Stomach (tissue), 19 donors: ENCODE results near the gene GABRB1. TPM values are rescaled to one million over a fixed set of nuclear protein-coding genes. Genes with fewer than 3 reads are reported as not detected.

Source experiments
- DNase-seq, 2 donors: peaks; one replicate each; pipeline versions ENCODE4 v3.0.0 to v3.0.0-alpha.2; 2013 to 2019
- H3K27ac ChIP-seq, 5 donors: fragments of 200-600 bp in 4 of 5; sonication (generic) in 4 of 5; one replicate each; pipeline ENCODE4 v1.5.1; 2013 to 2019; ENCODE audit warnings: mild to moderate bottlenecking in 1 of 5, moderate library complexity in 1 of 5
- H3K27me3 ChIP-seq, 3 donors: fragments of 200-600 bp; sonication (generic); one replicate each; pipeline ENCODE4 v1.5.1; 2017 to 2019; ENCODE audit warnings: mixed run types in 1 of 3
- H3K36me3 ChIP-seq, 4 donors: fragments of 200-600 bp; sonication (generic); 1 replicate in 3 of 4; 2 replicates in 1 of 4; pipeline ENCODE4 v1.5.1; 2016 to 2019
- H3K4me1 ChIP-seq, 4 donors: fragments of 200-600 bp; sonication (generic); one replicate each; pipeline ENCODE4 v1.5.1; 2016 to 2019
- H3K4me3 ChIP-seq, 4 donors: fragments of 200-600 bp; sonication (generic) in 3 of 4; one replicate each; pipeline ENCODE4 v1.5.1; 2016 to 2019; ENCODE audit warnings: mild to moderate bottlenecking in 1 of 4
- H3K9me3 ChIP-seq, 4 donors: fragments of 200-600 bp; sonication (generic); one replicate each; pipeline ENCODE4 v1.5.1; 2016 to 2019
- EP300 ChIP-seq: sonication (generic); formaldehyde crosslinking; IDR thresholded peaks from one replicate; pipeline ENCODE4 v1.6.1; 2017; ENCODE audit warnings: antibody characterized with exemption
- POLR2A ChIP-seq, 4 donors: fragments of 450-650 bp; IDR thresholded peaks; one replicate each; pipeline ENCODE4 v1.6.1; 2016; ENCODE audit warnings: antibody characterized with exemption in 4 of 4, control low read depth in 2 of 4, mild to moderate bottlenecking in 1 of 4, moderate library complexity in 1 of 4
- POLR2AphosphoS5 ChIP-seq, 3 donors: sonication (generic); formaldehyde crosslinking; IDR thresholded peaks; one replicate each; pipeline ENCODE4 v1.6.1; 2016; ENCODE audit warnings: antibody characterized with exemption in 3 of 3
- WGBS, 5 donors: extraction: QIAGEN DNeasy Blood & Tissue Kit in 3 of 5; methylation state at CpG; one replicate each; pipeline versions ENCODE4 v1.1.5 to v1.1.7; 2013 to 2018; 5-methylcytosine and 5-hydroxymethylcytosine counted together
- intact Hi-C: fragments of 100-400 bp; cut with DNase I; formaldehyde crosslinking; loops from one replicate; pipeline ENCODE4 v1.15.1; 2023; ENCODE audit warnings: low total_unique reads
- long read RNA-seq, 10 donors: transcript quantifications; one replicate each; lab custom pipeline, GENCODE V29; 2026
- polyA plus RNA-seq, 3 donors: library from polyadenylated mRNA; stranded (reverse); fragments of 200-250 nt; gene quantifications; one replicate each; pipeline ENCODE4 v1.2.3, GENCODE V29; 2013
- total RNA-seq, 5 donors: library from RNA; depleted of rRNA; stranded (reverse); fragments of >200 nt; gene quantifications; one replicate each; pipeline versions ENCODE4 v1.1.0 to v1.2.3, GENCODE V29; 2014 to 2016
- TF ChIP-seq, protein P1 (sequence below), 7 experiments: fragments of 450-650 bp in 4 of 7; fragments of 200-600 bp in 3 of 7; sonication (generic) in 3 of 7; IDR thresholded peaks; one replicate each; pipeline ENCODE4 v1.5.1; 2016 to 2019; ENCODE audit warnings: antibody characterized with exemption in 7 of 7, control low read depth in 2 of 7, mild to moderate bottlenecking in 1 of 7
- donor health status: healthy with polysubstance abuse.
- donor health status: Bipolar disorder and iron deficiency.
- donor health status: healthy.

Gene GABRB1
- total RNA-seq (1 to 10 TPM in 1 of 5 donors, not detected in 4; 2.8 TPM), polyA plus RNA-seq (not detected)
- long read RNA-seq, donor 1 = 0 reads
- long read RNA-seq, donor 2 = 0 reads
- long read RNA-seq, donor 3 = 0 reads
- long read RNA-seq, donor 4 = 0 reads
- long read RNA-seq, donor 5 = 0 reads
- long read RNA-seq, donor 6 = 0 reads
- long read RNA-seq, donor 7 = 0 reads
- long read RNA-seq, donor 8 = 0 reads
- long read RNA-seq, donor 9 = 0 reads
- long read RNA-seq, donor 10 = 0 reads

- Histone ChIP-seq H3K27me3 (peaks cover 0 to 30% (median 23%) of the 10 kb centered on the region in 3 donors), H3K9me3 (no peaks in the 10 kb centered on the region), H3K36me3 (no peaks in the 10 kb centered on the region), H3K4me1 (peaks cover 8 to 21% (median 18%) of the 10 kb centered on the region in 4 donors), H3K4me3 (peak within 1 kb of the TSS; percentile 39 to 57 (median 46)), H3K27ac (no peak within 1 kb of the TSS)
- 4 to 12% (median 5%) methylated on average over 20 of the region's 20 CpGs for WGBS, 5 donors
- DNase-seq = peak; percentile 70 to 79
- TF ChIP-seq POLR2A (IDR thresholded peaks at IDR 0.05) = no peak
- no peak for TF ChIP-seq EP300
- TF ChIP-seq, protein P1, sequence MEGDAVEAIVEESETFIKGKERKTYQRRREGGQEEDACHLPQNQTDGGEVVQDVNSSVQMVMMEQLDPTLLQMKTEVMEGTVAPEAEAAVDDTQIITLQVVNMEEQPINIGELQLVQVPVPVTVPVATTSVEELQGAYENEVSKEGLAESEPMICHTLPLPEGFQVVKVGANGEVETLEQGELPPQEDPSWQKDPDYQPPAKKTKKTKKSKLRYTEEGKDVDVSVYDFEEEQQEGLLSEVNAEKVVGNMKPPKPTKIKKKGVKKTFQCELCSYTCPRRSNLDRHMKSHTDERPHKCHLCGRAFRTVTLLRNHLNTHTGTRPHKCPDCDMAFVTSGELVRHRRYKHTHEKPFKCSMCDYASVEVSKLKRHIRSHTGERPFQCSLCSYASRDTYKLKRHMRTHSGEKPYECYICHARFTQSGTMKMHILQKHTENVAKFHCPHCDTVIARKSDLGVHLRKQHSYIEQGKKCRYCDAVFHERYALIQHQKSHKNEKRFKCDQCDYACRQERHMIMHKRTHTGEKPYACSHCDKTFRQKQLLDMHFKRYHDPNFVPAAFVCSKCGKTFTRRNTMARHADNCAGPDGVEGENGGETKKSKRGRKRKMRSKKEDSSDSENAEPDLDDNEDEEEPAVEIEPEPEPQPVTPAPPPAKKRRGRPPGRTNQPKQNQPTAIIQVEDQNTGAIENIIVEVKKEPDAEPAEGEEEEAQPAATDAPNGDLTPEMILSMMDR (IDR thresholded peaks at IDR 0.05) = no peak
- no peak for TF ChIP-seq POLR2AphosphoS5 (IDR thresholded peaks at IDR 0.05)
- intact Hi-C loops = no loop called here
These were observed at the start of gene GABRB1 for GRCh38 chr4:47031011-47031678. GABRB1 (plus strand) TSS chr4:47031567.

DNA sequence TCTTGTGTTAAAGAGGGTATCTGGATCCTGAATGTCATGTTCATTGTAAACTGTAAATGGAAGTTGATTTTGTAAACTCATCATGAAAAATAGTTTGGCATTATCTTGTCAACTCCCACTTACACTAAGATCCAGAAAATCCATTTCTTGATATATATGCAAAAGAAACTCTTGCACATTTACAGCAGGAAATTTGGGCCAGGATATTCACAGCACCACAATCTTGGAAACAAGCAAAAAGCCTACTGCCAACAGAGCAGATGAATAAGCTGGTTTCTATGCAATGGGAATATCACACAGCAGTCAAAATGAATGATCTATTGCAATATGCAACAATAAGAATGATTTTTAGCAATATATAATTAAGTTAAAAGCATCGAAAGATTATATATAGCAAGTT lies 46.6 kb upstream of the GABRB1 start:
- no peaks in the 10 kb centered on the region for H3K36me3 ChIP-seq
- H3K4me1 ChIP-seq = no peaks in the 10 kb centered on the region
- no peak for TF ChIP-seq EP300
- no peak for TF ChIP-seq POLR2AphosphoS5 (IDR thresholded peaks at IDR 0.05)
- TF ChIP-seq, protein P1 (IDR thresholded peaks at IDR 0.05) = no peak
- TF ChIP-seq POLR2A (IDR thresholded peaks at IDR 0.05) = no peak
- intact Hi-C loops = no loop called here
- 89 to 94% (median 90%) methylated on average over 1 of the region's 1 CpG for WGBS, 5 donors
- H3K4me3 ChIP-seq = no peak overlapping the region
- H3K9me3 ChIP-seq = no peaks in the 10 kb centered on the region
- DNase-seq = no peak
- H3K27ac ChIP-seq = no peak overlapping the region
- no peaks in the 10 kb centered on the region for H3K27me3 ChIP-seq

- DNase-seq = no peak
- intact Hi-C loops = no loop called here
- Histone ChIP-seq H3K36me3 (no peaks in the 10 kb centered on the region), H3K27me3 (peaks cover 0 to 16% (median under 1%) of the 10 kb centered on the region in 3 donors), H3K9me3 (no peaks in the 10 kb centered on the region), H3K4me3 (no peak overlapping the region), H3K27ac (no peak overlapping the region), H3K4me1 (no peaks in the 10 kb centered on the region)
- 58 to 76% (median 69%) methylated on average over 3 of the region's 3 CpGs for WGBS, 5 donors
- TF ChIP-seq POLR2AphosphoS5 (IDR thresholded peaks at IDR 0.05) = no peak
- TF ChIP-seq, protein P1 (IDR thresholded peaks at IDR 0.05) = no peak
- TF ChIP-seq POLR2A (IDR thresholded peaks at IDR 0.05) = no peak
- no peak for TF ChIP-seq EP300
These were observed 44.3 kb upstream of the GABRB1 start for GRCh38 chr4:46986922-46987638.

DNA sequence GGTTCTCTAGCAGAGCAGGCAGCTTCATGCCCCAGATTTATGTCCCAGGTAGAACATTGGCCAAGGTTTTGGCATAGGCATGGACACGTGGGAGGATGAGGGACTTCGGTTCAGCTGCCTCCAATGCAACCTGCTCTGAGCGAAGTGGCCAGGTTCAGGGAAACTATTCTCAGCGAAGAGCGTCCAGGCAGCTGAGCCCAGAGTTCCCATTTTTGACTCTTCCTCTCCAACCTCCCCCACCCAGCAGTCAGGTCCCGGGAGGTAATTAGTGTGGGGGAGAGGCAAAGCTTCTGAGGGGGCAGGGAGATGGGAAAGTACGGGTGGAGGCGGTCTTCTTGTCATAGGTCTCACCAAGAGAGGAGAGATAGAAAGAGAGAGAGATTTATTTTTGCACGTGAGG lies 39.0 kb upstream of the GABRB1 start:
- Histone ChIP-seq H3K9me3 (no peaks in the 10 kb centered on the region), H3K27ac (no peak overlapping the region), H3K27me3 (peaks cover 3 to 49% (median 34%) of the 10 kb centered on the region in 3 donors), H3K4me1 (peaks cover 10 to 17% (median 17%) of the 10 kb centered on the region in 4 donors), H3K36me3 (no peaks in the 10 kb centered on the region), H3K4me3 (no peak overlapping the region)
- DNase-seq = peak in 1 of 2 donors; percentile 1
- intact Hi-C loops = no loop called here
- TF ChIP-seq, protein P1 (IDR thresholded peaks at IDR 0.05) = no peak
- TF ChIP-seq POLR2AphosphoS5 (IDR thresholded peaks at IDR 0.05) = no peak
- no peak for TF ChIP-seq EP300
- TF ChIP-seq POLR2A (IDR thresholded peaks at IDR 0.05) = no peak
- WGBS, 5 donors = 18 to 44% (median 28%) methylated on average over 9 of the region's 9 CpGs
